GM12878 (cell line): ENCODE measurements around the gene PRR3. TPM values are rescaled to one million over a fixed set of nuclear protein-coding genes. Genes with fewer than 3 reads are reported as not detected.

Experiments
- ATAC-seq: fragments of 200-7000 bp; cut with Tn5 transposase; 3 replicates; pipeline ENCODE4 v1.9.1; 2020; ENCODE audit warnings: mild to moderate bottlenecking, moderate library complexity
- BruUV-seq: library from RNA; stranded (reverse); fragments of 400-500 nt; replicated peaks from 2 replicates; lab custom pipeline; 2021; lab: Mats Ljungman, UMichigan
- CTCF ChIA-PET: fragments of 300-600 bp; sonication (Branson Sonifier 250); formaldehyde crosslinking; extraction: SDS; loops from one replicate; lab custom pipeline; 2021; ENCODE audit warnings: inconsistent platforms; lab: Yijun Ruan, JAX
- POLR2A ChIA-PET: fragments of 350-600 bp; formaldehyde crosslinking; extraction: SDS; loops from one replicate; lab custom pipeline; 2021; ENCODE audit warnings: inconsistent platforms; lab: Charles Lee
- RAD21 ChIA-PET: fragments of 300-600 bp; sonication (Branson Sonifier 250); formaldehyde crosslinking; loops from one replicate; lab custom pipeline; 2023; ENCODE audit warnings: antibody characterized with exemption; ENCODE audit not compliant: unreplicated experiment; lab: Charles Lee
- SMC1A ChIA-PET: fragments of 300-600 bp; sonication (Branson Sonifier 250); formaldehyde crosslinking; loops from one replicate; lab custom pipeline; 2023; ENCODE audit not compliant: unreplicated experiment, uncharacterized antibody; lab: Charles Lee
- DNase-seq: peaks from one replicate; pipeline ENCODE4 v3.0.0-alpha.2; 2011; ENCODE audit warnings: low read depth, low spot score
- FAIRE-seq: peaks from 3 replicates; lab custom pipeline; 2011; peaks lifted over from hg19 to GRCh38; lab: Jason Lieb, UNC
- H2AFZ ChIP-seq: 2 replicates; pipeline ENCODE4 v1.6.0; 2011; ENCODE audit warnings: low read depth, low read length, control low read depth; ENCODE audit not compliant: control insufficient read depth
- H3K27ac ChIP-seq: 2 replicates; pipeline ENCODE4 v1.5.1; 2011; ENCODE audit warnings: control low read depth; ENCODE audit not compliant: control insufficient read depth, insufficient read depth
- H3K27me3 ChIP-seq, 2 experiments: replicated peaks in 1 of 2; 2 replicates each; pipeline versions ENCODE4 v1.6.0 to v1.6.1; 2011; ENCODE audit warnings: low read length in 1 of 2; ENCODE audit not compliant: control insufficient read depth in 2 of 2, insufficient read depth in 2 of 2
- H3K36me3 ChIP-seq, 2 experiments: 2 replicates each; pipeline ENCODE4 v1.5.1; 2011; ENCODE audit warnings: low read length in 1 of 2; ENCODE audit not compliant: control insufficient read depth in 2 of 2, insufficient read depth in 2 of 2
- H3K4me1 ChIP-seq: 2 replicates; pipeline ENCODE4 v1.6.1; 2011; ENCODE audit warnings: mild to moderate bottlenecking, low read length, moderate library complexity, mixed read lengths; ENCODE audit not compliant: control insufficient read depth, insufficient read depth
- H3K4me2 ChIP-seq: 2 replicates; pipeline ENCODE4 v1.6.0; 2011; ENCODE audit warnings: control low read depth; ENCODE audit not compliant: control insufficient read depth, insufficient read depth
- H3K4me3 ChIP-seq: fragments of 200-600 bp; sonication (generic); 2 replicates; pipeline ENCODE4 v1.5.1; 2016
- H3K79me2 ChIP-seq: 2 replicates; pipeline ENCODE4 v1.6.0; 2011; ENCODE audit warnings: low read length; ENCODE audit not compliant: control insufficient read depth, insufficient read depth
- H3K9ac ChIP-seq: 2 replicates; pipeline ENCODE4 v1.8.0; 2011; ENCODE audit warnings: low read length, control low read depth, mixed read lengths; ENCODE audit not compliant: control insufficient read depth, insufficient read depth
- H3K9me3 ChIP-seq: replicated peaks from 3 replicates; pipeline ENCODE4 v1.5.1; 2011; ENCODE audit warnings: mild to moderate bottlenecking, low read length; ENCODE audit not compliant: control insufficient read depth, insufficient read depth
- H4K20me1 ChIP-seq: 2 replicates; pipeline ENCODE4 v1.6.0; 2011; ENCODE audit not compliant: control insufficient read depth, insufficient read depth
- BCL11A ChIP-seq: IDR thresholded peaks from 2 replicates; pipeline ENCODE4 v1.6.1; 2011; ENCODE audit warnings: low read depth, low read length
- CREM ChIP-seq: IDR thresholded peaks from 2 replicates; pipeline ENCODE4 v1.6.1; 2014; ENCODE audit warnings: antibody characterized with exemption, low read depth
- FOS ChIP-seq: IDR thresholded peaks from 3 replicates; pipeline ENCODE4 v1.6.1; 2011; ENCODE audit warnings: borderline replicate concordance; ENCODE audit not compliant: insufficient read length; ENCODE audit errors: extremely low read depth
- SMC3 ChIP-seq: IDR thresholded peaks from 2 replicates; pipeline ENCODE4 v1.6.1; 2011; ENCODE audit warnings: low read length, improper control_type of control experiment, borderline replicate concordance
- TCF3 ChIP-seq: IDR thresholded peaks from 2 replicates; pipeline ENCODE4 v1.6.1; 2012; ENCODE audit warnings: low read depth, mild to moderate bottlenecking, low read length, borderline replicate concordance; ENCODE audit not compliant: insufficient read depth
- ZNF592 ChIP-seq: fragments of 450-650 bp; IDR thresholded peaks from 2 replicates; pipeline ENCODE4 v1.6.1; 2017; ENCODE audit warnings: mild to moderate bottlenecking, moderate library complexity
- in situ Hi-C: fragments of 300-500 bp; cut with MboI; formaldehyde crosslinking; loops from 9 replicates; pipeline ENCODE4 v1.14.3; 2018; ENCODE audit warnings: mixed read lengths
- intact Hi-C: fragments of 100-400 bp; cut with micrococcal nuclease; formaldehyde crosslinking; loops from one replicate; pipeline ENCODE4 v1.14.2; 2022; ENCODE audit not compliant: unreplicated experiment
- polyA plus RNA-seq, 11 experiments: library from polyadenylated mRNA; depleted of rRNA in 4 of 11; unstranded in 6 of 11; stranded (reverse) in 5 of 11; fragments of >200 nt; fragmentation: Nextera tagmentation in 4 of 11; fragmentation: Illumina TruSeq in 1 of 11; extraction: Ambion mirVana in 4 of 11; extraction: Trizol in 1 of 11; gene quantifications; 1 replicate in 1 of 11; 2 replicates in 10 of 11; pipeline versions ENCODE4 v1.2.1 to v1.2.3, GENCODE V29; 2011 to 2016; ENCODE audit warnings: inconsistent platforms in 2 of 11, missing spikeins in 2 of 11, low read depth in 1 of 11
- total RNA-seq, 4 experiments: library from RNA; depleted of rRNA in 3 of 4; stranded (reverse); fragments of >200 nt in 3 of 4; fragmentation: Illumina TruSeq in 1 of 4; extraction: Trizol in 1 of 4; gene quantifications; 2 replicates each; pipeline versions ENCODE4 v1.2.1 to v1.2.3, GENCODE V29; 2013 to 2021
- TF ChIP-seq, protein P1 (sequence below): IDR thresholded peaks from 2 replicates; pipeline ENCODE4 v1.6.1; 2011; ENCODE audit warnings: borderline replicate concordance, low read depth, mild to moderate bottlenecking, moderate library complexity, low read length; ENCODE audit not compliant: insufficient read depth, poor library complexity, severe bottlenecking

The PRR3 gene
- total and polyA plus RNA-seq, 10 of the 15 experiments (the other 5 are each of a cell fraction or from before 2014, with no cell fraction given), result 14.0 to 38.2 (median 20.5) TPM

DNA sequence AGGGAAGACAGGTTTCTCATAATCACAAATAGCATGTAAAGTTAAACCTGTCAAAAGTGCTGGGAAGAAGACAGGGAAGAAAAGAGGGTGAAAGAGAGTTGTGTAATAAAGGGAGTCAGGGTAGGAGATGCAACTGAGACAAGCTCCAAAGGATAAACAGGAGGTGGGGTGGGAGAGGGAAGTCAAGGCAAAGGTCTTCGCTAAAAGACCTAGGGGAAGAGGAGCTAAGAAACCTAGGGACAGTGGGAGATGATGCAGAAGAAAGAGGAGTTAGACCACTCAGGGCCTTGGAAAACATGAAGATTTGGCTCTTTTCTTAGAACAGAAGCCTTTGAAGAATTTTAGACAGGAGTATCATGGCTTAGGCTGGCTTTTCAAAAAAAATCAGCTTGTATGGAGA lies 7.0 kb downstream of the PRR3 start (continued):
- TF ChIP-seq, protein P1, sequence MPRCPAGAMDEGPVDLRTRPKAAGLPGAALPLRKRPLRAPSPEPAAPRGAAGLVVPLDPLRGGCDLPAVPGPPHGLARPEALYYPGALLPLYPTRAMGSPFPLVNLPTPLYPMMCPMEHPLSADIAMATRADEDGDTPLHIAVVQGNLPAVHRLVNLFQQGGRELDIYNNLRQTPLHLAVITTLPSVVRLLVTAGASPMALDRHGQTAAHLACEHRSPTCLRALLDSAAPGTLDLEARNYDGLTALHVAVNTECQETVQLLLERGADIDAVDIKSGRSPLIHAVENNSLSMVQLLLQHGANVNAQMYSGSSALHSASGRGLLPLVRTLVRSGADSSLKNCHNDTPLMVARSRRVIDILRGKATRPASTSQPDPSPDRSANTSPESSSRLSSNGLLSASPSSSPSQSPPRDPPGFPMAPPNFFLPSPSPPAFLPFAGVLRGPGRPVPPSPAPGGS, result no peak
- no peak for TF ChIP-seq FOS
- no peak for TF ChIP-seq BCL11A
- no peak for TF ChIP-seq SMC3

- intact Hi-C loops, result no loop called here
- no peak for TF ChIP-seq ZNF592
- no peak for TF ChIP-seq TCF3
- no peak for TF ChIP-seq CREM
- TF ChIP-seq, all 136 proteins: peak for 0
- no TSS peak for BruUV-seq
- no peak overlapping the region for H3K27ac ChIP-seq
- H3K4me1 ChIP-seq, result peaks cover 6% of the 10 kb centered on the region
- SMC1A ChIA-PET, result no interaction called here
- in situ Hi-C loops, result no loop called here
- no peak overlapping the region for H3K9ac ChIP-seq
- H3K9me3 ChIP-seq, result no peaks in the 10 kb centered on the region
- ATAC-seq (no peak), DNase-seq (no peak), FAIRE-seq (no peak)
- RAD21 ChIA-PET, result no interaction called here
- POLR2A ChIA-PET, result interaction anchor here (1.3 kb wide), 2 partner anchors 33 to 49 kb away, joined by 5 to 7 read pairs; no protein-coding TSS in a partner anchor
- peaks cover 5% of the 10 kb centered on the region in 2 experiments; a peak in 3 of 4 replicates for H3K36me3 ChIP-seq
- H2AFZ ChIP-seq, result no peak overlapping the region
- H3K79me2 ChIP-seq, result peaks cover 2% of the 10 kb centered on the region
- no peaks in the 10 kb centered on the region for H4K20me1 ChIP-seq
- no peak overlapping the region for H3K4me2 ChIP-seq
- CTCF ChIA-PET, result interaction anchor here (0.6 to 2.5 kb wide), 4 partner anchors 8 to 21 kb away, joined by 3 to 9 read pairs (median 4); partner anchors contain the start of gene PRR3
- H3K4me3 ChIP-seq, result no peak overlapping the region
- H3K27me3 ChIP-seq, result no peaks in the 10 kb centered on the region
Measured at GRCh38 chr6:30565772-30566171, 8.7 kb downstream of the PRR3 start.
